Measurements from ENCODE around the gene RRP15. TPM values are rescaled to one million over a fixed set of nuclear protein-coding genes. Genes with fewer than 3 reads are reported as not detected.

The RRP15 gene
- total and polyA plus RNA-seq, 2 of the 8 experiments (the other 6 are each of a cell fraction or from before 2014, with no cell fraction given), result 3.7 to 52.8 TPM

DNA sequence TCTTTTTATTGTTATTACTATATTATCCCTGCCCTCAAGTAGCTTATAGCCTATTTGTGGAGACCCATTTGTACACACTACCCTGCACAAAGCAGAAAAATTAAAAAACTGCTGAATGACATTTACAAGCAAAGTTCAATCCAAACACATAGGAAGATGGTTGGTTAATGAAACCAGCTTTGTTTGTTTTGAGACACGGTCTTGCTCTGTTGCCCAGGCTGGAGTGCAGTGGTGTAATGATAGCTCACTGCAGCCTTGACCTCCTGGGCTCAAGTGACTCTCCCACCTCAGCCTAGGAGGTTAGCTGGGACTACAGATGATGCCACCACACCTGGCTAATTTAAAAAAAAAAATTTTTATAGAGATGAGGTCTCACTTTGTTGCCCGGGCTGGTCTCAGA is 91.6 kb downstream of the RRP15 start:
- Histone ChIP-seq H4K20me1 (replicated peaks in 1 of 2; ENCODE audit: control insufficient read depth in 1 of 2, insufficient read depth in 2 of 2, low read length in 2 of 2) (no peaks in the 10 kb centered on the region), H4K5ac (ENCODE audit: insufficient read length, low read depth, low read length) (no peak overlapping the region), H3K14ac (ENCODE audit: insufficient read length) (no peak overlapping the region), H3K4me3 (ENCODE audit: extremely low read depth in 1 of 4, insufficient read depth in 2 of 4, low read depth in 3 of 4, low read length in 4 of 4) (no peak overlapping the region), H4K8ac (ENCODE audit: extremely low read depth, insufficient read depth, low read length) (no peak overlapping the region), H2AFZ (ENCODE audit: low read length) (no peak overlapping the region), H3K18ac (ENCODE audit: extremely low read depth, low read length) (no peak overlapping the region), H2BK15ac (ENCODE audit: low read length) (no peak overlapping the region), H3K9me3 (ENCODE audit: insufficient read depth in 2 of 2, low read depth in 1 of 2, low read length in 1 of 2) (no peaks in the 10 kb centered on the region), H2BK5ac (ENCODE audit: low read depth, low read length) (no peak overlapping the region), H3K4me1 (replicated peaks in 1 of 4; ENCODE audit: control insufficient read depth in 3 of 4, insufficient read depth in 4 of 4, low read length in 3 of 4) (no peaks in the 10 kb centered on the region), H3K23ac (ENCODE audit: insufficient read length) (no peak overlapping the region), H2BK20ac (ENCODE audit: low read length) (no peak overlapping the region), H3K27me3 (replicated peaks in 1 of 4; ENCODE audit: control insufficient read depth in 3 of 4, extremely low read depth in 1 of 4, insufficient read depth in 3 of 4, low read length in 3 of 4) (no peaks in the 10 kb centered on the region), H3K9ac (replicated peaks in 1 of 4; ENCODE audit: extremely low read depth in 1 of 4, low read depth in 3 of 4, low read length in 3 of 4) (no peak overlapping the region), H3K56ac (replicated peaks; ENCODE audit: insufficient read length, low read depth, low read length) (no peak overlapping the region), H3K36me3 (ENCODE audit: control insufficient read depth in 2 of 4, insufficient read depth in 4 of 4, low read length in 3 of 4) (no peaks in the 10 kb centered on the region), H4K91ac (replicated peaks; ENCODE audit: insufficient read length, low read length) (no peak overlapping the region), H3K4ac (replicated peaks; ENCODE audit: insufficient read length, low read depth, low read length) (no peak overlapping the region), H3K23me2 (ENCODE audit: low read depth, low read length) (no peaks in the 10 kb centered on the region), H3K27ac (ENCODE audit: low read depth, low read length) (no peak overlapping the region), H3K79me1 (ENCODE audit: low read depth, low read length) (no peaks in the 10 kb centered on the region), H2BK12ac (ENCODE audit: low read depth, low read length) (no peak overlapping the region), H2BK120ac (replicated peaks; ENCODE audit: low read depth, low read length) (no peak overlapping the region), H3K4me2 (ENCODE audit: insufficient read depth in 1 of 2, low read depth in 2 of 2, low read length in 2 of 2) (no peak overlapping the region), H3K79me2 (ENCODE audit: control insufficient read depth in 1 of 2, insufficient read depth in 2 of 2, low read length in 2 of 2) (no peaks in the 10 kb centered on the region), H2AK5ac (ENCODE audit: low read depth, low read length) (no peak overlapping the region)
- ChIA-PET CTCF (ENCODE audit: partially characterized antibody) (interaction anchor here (1.0 to 1.6 kb wide), 4 partner anchors 11 to 690 kb away, joined by 3 to 5 read pairs (median 3); no protein-coding TSS in a partner anchor), POLR2A (ENCODE audit: partially characterized antibody) (no interaction called here)
- FAIRE-seq, result no peak
- DNase-seq (ENCODE audit: low read depth in 1 of 2, low spot score in 2 of 2), result no peak
- WGBS, 2 experiments (ENCODE audit: extremely low coverage in 1 of 2, insufficient coverage in 1 of 2, insufficient read length in 1 of 2, insufficient replicate concordance in 2 of 2, low coverage in 1 of 2, low lambda C conversion rate in 2 of 2, missing lambda C conversion rate in 1 of 2), result 90% methylated on average over 2 of the region's 2 CpGs; no CpG with 5 or more reads in 1 of the 2 experiments
- TF ChIP-seq SIRT6 (IDR thresholded peaks at IDR 0.05; ENCODE audit: low read length) (no peak), SAP30 (IDR thresholded peaks at IDR 0.05; ENCODE audit: insufficient read depth, insufficient replicate concordance, low read length) (no peak), NRF1 (IDR thresholded peaks at IDR 0.05; ENCODE audit: low read depth, low read length) (no peak), POLR2AphosphoS5 (IDR thresholded peaks at IDR 0.05; ENCODE audit: low read depth, low read length) (no peak), TEAD4 (IDR thresholded peaks at IDR 0.05; ENCODE audit: low read depth, low read length) (no peak), CTBP2 (IDR thresholded peaks at IDR 0.05; ENCODE audit: borderline replicate concordance, insufficient read depth, insufficient read length, low read length) (no peak), JUN (IDR thresholded peaks at IDR 0.05; ENCODE audit: low read depth, low read length) (no peak), HDAC2 (IDR thresholded peaks at IDR 0.05; ENCODE audit: borderline replicate concordance in 1 of 2, low read depth in 2 of 2, low read length in 2 of 2) (no peak), BRCA1 (IDR thresholded peaks at IDR 0.05; ENCODE audit: low read depth, low read length) (no peak), KDM4A (IDR thresholded peaks at IDR 0.05; ENCODE audit: low read depth, low read length, severe bottlenecking) (no peak), SP4 (IDR thresholded peaks at IDR 0.05; ENCODE audit: low read length) (no peak)
- TF ChIP-seq, protein P1, sequence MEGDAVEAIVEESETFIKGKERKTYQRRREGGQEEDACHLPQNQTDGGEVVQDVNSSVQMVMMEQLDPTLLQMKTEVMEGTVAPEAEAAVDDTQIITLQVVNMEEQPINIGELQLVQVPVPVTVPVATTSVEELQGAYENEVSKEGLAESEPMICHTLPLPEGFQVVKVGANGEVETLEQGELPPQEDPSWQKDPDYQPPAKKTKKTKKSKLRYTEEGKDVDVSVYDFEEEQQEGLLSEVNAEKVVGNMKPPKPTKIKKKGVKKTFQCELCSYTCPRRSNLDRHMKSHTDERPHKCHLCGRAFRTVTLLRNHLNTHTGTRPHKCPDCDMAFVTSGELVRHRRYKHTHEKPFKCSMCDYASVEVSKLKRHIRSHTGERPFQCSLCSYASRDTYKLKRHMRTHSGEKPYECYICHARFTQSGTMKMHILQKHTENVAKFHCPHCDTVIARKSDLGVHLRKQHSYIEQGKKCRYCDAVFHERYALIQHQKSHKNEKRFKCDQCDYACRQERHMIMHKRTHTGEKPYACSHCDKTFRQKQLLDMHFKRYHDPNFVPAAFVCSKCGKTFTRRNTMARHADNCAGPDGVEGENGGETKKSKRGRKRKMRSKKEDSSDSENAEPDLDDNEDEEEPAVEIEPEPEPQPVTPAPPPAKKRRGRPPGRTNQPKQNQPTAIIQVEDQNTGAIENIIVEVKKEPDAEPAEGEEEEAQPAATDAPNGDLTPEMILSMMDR (IDR thresholded peaks at IDR 0.05; ENCODE audit: control extremely low read depth in 1 of 3, insufficient read depth in 1 of 3, low read depth in 1 of 3, low read length in 3 of 3), result no peak

Data from H1 (cell line).